Measurements from ENCODE around the gene NBEA.

DNA sequence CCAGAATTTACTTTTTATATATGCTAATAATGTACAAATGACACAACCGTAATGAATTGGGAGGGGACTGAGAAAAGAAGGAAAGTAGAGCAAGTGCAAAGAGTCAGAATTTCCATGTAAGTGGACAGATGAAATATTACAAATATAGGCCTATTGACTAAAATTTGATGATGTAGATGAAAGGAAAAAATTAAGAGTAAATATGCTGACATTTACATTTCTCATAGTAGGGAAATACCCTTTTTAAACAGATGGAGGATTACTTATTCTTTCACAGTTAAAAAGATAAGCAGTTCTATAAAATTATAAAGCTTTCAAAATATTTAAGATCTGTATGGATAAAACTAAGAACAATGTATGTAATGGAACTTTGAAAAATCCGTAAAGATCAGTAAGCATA is 185.4 kb downstream of the NBEA start:
- TF ChIP-seq, protein P1, sequence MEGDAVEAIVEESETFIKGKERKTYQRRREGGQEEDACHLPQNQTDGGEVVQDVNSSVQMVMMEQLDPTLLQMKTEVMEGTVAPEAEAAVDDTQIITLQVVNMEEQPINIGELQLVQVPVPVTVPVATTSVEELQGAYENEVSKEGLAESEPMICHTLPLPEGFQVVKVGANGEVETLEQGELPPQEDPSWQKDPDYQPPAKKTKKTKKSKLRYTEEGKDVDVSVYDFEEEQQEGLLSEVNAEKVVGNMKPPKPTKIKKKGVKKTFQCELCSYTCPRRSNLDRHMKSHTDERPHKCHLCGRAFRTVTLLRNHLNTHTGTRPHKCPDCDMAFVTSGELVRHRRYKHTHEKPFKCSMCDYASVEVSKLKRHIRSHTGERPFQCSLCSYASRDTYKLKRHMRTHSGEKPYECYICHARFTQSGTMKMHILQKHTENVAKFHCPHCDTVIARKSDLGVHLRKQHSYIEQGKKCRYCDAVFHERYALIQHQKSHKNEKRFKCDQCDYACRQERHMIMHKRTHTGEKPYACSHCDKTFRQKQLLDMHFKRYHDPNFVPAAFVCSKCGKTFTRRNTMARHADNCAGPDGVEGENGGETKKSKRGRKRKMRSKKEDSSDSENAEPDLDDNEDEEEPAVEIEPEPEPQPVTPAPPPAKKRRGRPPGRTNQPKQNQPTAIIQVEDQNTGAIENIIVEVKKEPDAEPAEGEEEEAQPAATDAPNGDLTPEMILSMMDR (IDR thresholded peaks at IDR 0.05; ENCODE audit: insufficient read depth, low read length): no peak
- no peak for TF ChIP-seq POLR2AphosphoS5 (IDR thresholded peaks at IDR 0.05; ENCODE audit: low read depth)
- TF ChIP-seq GABPA (IDR thresholded peaks at IDR 0.05; ENCODE audit: low read depth): no peak
- TF ChIP-seq, protein P2, sequence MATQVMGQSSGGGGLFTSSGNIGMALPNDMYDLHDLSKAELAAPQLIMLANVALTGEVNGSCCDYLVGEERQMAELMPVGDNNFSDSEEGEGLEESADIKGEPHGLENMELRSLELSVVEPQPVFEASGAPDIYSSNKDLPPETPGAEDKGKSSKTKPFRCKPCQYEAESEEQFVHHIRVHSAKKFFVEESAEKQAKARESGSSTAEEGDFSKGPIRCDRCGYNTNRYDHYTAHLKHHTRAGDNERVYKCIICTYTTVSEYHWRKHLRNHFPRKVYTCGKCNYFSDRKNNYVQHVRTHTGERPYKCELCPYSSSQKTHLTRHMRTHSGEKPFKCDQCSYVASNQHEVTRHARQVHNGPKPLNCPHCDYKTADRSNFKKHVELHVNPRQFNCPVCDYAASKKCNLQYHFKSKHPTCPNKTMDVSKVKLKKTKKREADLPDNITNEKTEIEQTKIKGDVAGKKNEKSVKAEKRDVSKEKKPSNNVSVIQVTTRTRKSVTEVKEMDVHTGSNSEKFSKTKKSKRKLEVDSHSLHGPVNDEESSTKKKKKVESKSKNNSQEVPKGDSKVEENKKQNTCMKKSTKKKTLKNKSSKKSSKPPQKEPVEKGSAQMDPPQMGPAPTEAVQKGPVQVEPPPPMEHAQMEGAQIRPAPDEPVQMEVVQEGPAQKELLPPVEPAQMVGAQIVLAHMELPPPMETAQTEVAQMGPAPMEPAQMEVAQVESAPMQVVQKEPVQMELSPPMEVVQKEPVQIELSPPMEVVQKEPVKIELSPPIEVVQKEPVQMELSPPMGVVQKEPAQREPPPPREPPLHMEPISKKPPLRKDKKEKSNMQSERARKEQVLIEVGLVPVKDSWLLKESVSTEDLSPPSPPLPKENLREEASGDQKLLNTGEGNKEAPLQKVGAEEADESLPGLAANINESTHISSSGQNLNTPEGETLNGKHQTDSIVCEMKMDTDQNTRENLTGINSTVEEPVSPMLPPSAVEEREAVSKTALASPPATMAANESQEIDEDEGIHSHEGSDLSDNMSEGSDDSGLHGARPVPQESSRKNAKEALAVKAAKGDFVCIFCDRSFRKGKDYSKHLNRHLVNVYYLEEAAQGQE (IDR thresholded peaks at IDR 0.05; ENCODE audit: insufficient replicate concordance, low read depth): no peak
- no peak for TF ChIP-seq SPI1 (IDR thresholded peaks at IDR 0.05; ENCODE audit: borderline replicate concordance, low read depth)
